Ishikawa (cell line): ENCODE measurements around the gene EPAS1.

Experiments
- CEBPB ChIP-seq: IDR thresholded peaks from 2 replicates; pipeline ENCODE4 v1.6.1; 2012
- CREB1 ChIP-seq: IDR thresholded peaks from 2 replicates; pipeline ENCODE4 v1.6.1; 2012; ENCODE audit warnings: low read depth
- EGR1 ChIP-seq: IDR thresholded peaks from 2 replicates; pipeline ENCODE4 v1.6.1; 2012
- EP300 ChIP-seq: IDR thresholded peaks from 2 replicates; pipeline ENCODE4 v1.6.1; 2012; ENCODE audit warnings: borderline replicate concordance
- FOXM1 ChIP-seq: IDR thresholded peaks from 2 replicates; pipeline ENCODE4 v1.6.1; 2012; ENCODE audit warnings: low read depth, borderline replicate concordance
- MAX ChIP-seq: IDR thresholded peaks from 2 replicates; pipeline ENCODE4 v1.6.1; 2012
- NFIC ChIP-seq: IDR thresholded peaks from 2 replicates; pipeline ENCODE4 v1.6.1; 2012
- RAD21 ChIP-seq: IDR thresholded peaks from 2 replicates; pipeline ENCODE4 v1.6.1; 2012; ENCODE audit warnings: low read depth
- REST ChIP-seq: IDR thresholded peaks from 2 replicates; pipeline ENCODE4 v1.6.1; 2012; ENCODE audit warnings: low read depth, mild to moderate bottlenecking
- TAF1 ChIP-seq: IDR thresholded peaks from 2 replicates; pipeline ENCODE4 v1.6.1; 2012; ENCODE audit warnings: low read depth, mild to moderate bottlenecking
- TCF12 ChIP-seq: IDR thresholded peaks from 2 replicates; pipeline ENCODE4 v1.6.1; 2012; ENCODE audit warnings: low read depth
- TEAD4 ChIP-seq: IDR thresholded peaks from 2 replicates; pipeline ENCODE4 v1.6.1; 2012
- YY1 ChIP-seq: IDR thresholded peaks from 2 replicates; pipeline ENCODE4 v1.6.1; 2012; ENCODE audit warnings: low read depth
- ZBTB7A ChIP-seq: IDR thresholded peaks from 2 replicates; pipeline ENCODE4 v1.6.1; 2012; ENCODE audit warnings: low read depth
- TF ChIP-seq, protein P1 (sequence below): IDR thresholded peaks from 2 replicates; pipeline ENCODE4 v1.6.1; 2012

The EPAS1 gene

GRCh38 chr2:46381871-46382270 lies 84.7 kb downstream of the EPAS1 start:
- no peak for TF ChIP-seq TEAD4
- TF ChIP-seq REST: no peak
- TF ChIP-seq YY1: no peak
- no peak for TF ChIP-seq EP300
- TF ChIP-seq RAD21: no peak
- no peak for TF ChIP-seq TAF1

DNA sequence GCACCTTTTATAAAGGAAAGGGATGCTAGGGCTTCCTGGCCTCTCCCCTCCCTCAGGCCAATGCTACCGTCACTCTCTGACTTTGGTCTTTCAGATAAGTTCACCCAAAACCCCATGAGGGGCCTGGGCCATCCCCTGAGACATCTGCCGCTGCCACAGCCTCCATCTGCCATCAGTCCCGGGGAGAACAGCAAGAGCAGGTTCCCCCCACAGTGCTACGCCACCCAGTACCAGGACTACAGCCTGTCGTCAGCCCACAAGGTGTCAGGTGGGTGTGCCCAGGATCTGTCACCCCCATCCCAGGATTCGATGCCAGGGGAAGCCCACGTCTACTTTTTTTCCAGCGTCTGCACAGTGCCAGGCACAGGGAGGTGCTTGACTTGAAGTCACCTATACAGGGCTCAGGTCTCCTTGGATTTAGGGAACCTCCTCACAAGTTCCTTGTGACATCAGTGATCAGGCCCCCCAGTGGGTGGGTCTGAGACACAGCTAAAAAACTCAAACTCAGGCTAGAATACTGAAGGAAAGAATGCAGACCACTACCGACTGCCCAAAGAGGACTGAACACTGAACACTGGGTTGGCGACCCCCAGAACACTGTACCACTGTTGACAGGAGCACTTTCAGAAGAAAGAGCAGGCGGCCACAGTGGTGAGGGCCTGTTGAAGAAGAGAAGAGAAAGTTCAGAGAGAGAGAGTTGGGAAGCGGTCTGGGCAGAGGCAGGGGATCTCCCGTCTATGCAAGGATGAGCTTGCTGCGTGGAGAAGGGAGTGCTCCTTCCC lies 85.3 kb downstream of the EPAS1 start:
- TF ChIP-seq TAF1 (no peak), NFIC (no peak), FOXM1 (no peak)

- TF ChIP-seq TEAD4 (no peak), NFIC (no peak), CEBPB (no peak), CREB1 (no peak), TAF1 (no peak), ZBTB7A (no peak), REST (no peak), EP300 (no peak), YY1 (no peak), TCF12 (no peak), FOXM1 (no peak), RAD21 (no peak), MAX (no peak), EGR1 (no peak)
- TF ChIP-seq, protein P1, sequence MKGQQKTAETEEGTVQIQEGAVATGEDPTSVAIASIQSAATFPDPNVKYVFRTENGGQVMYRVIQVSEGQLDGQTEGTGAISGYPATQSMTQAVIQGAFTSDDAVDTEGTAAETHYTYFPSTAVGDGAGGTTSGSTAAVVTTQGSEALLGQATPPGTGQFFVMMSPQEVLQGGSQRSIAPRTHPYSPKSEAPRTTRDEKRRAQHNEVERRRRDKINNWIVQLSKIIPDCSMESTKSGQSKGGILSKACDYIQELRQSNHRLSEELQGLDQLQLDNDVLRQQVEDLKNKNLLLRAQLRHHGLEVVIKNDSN: no peak
Measured at GRCh38 chr2:46383113-46383395, 85.8 kb downstream of the EPAS1 start.

DNA sequence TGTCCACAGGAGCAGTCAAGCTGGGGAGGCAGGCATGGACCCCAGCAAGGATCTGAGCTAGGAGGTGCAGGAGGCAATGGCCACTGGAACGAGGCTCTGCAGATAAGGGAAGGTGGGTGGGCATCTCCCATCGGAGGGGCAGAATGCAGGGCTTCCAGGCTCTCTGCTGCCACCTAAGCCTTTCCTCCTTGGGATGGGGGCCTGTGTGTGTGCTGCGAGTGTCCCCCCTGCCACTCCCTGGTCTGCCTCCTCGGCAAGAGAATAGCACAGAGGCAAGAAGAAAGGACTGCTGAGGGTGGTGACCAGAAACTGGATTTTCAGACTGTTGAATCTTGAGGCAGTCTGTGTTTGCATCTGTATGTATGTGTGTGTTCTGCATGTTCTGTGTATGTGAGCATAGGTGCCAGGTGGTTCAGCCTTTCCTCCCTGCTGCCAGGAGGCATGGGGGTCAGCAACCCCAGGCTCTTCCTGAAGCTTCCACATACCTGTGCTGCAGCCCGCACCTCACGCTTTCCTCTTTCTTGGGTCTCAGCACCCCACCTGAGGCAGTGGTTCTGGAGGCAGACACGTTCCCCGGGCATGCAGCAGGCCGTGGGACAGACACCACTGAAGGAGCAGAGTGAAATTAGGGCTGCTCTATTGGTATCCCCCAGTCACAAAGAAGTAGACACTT lies 86.7 kb downstream of the EPAS1 start:
- TF ChIP-seq TAF1: no peak
- TF ChIP-seq RAD21: no peak
- TF ChIP-seq NFIC: no peak
- TF ChIP-seq CEBPB: no peak
- TF ChIP-seq FOXM1: no peak
- no peak for TF ChIP-seq YY1
- TF ChIP-seq ZBTB7A: no peak

GRCh38 chr2:46384457-46384815 lies 87.2 kb downstream of the EPAS1 start:
- TF ChIP-seq EGR1 (no peak), FOXM1 (no peak), CEBPB (no peak), CREB1 (no peak), YY1 (no peak), ZBTB7A (no peak), TAF1 (no peak), EP300 (no peak), RAD21 (no peak), MAX (no peak), NFIC (no peak), TEAD4 (no peak), REST (no peak)
- TF ChIP-seq, protein P1: no peak
